Measurements from ENCODE around the gene MVB12B. TPM values are rescaled to one million over a fixed set of nuclear protein-coding genes. Genes with fewer than 3 reads are reported as not detected.
A peak's percentile ranks its signal among the peaks of the same experiment; 100 is the strongest.

MVB12B gene
- total RNA-seq, 4 donors from 2014 or later = 7.9 to 28.9 (median 14.4) TPM

DNA sequence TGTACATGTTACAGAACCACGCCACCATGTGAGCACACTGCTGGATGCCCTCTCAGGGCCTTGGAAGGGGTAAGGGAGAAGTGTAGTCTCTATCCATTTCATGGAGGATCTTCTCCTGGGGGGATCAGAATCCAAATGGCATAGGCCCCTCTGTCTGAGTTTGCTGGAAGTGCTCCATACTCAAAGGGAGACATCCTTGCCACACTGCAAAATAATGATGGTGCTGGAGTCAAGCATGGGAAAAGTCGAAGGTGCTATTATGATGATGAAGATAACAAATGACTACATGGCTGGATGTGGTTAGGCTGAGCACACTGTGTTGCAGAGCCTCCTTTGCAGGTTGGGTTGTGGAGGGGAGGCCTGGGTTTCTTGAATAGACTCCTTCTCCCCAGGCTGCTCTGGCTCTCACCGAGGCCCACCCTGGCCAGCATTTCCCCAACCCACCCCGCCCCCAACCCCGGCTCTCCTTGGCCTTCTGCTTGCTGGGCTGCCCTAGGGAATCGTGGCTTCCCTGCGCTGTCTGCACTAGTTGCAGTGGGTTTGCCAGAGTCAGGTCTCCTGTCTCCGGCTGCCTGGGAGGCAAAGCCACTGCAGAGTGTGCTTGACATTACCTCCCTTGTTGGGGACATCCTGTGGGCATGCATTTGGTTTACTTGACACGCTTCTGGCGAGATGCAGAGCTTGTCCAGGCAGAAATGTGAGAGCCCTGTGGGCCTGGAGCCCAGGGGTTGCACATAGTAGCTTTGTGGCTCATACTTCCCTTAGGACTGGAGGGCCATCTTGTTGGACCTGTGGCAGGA is 3.0 kb downstream of the MVB12B start:
- peak overlapping the region in 3 of 4 donors; percentile 27 to 79 (median 70) for H3K27ac ChIP-seq
- H3K9me3 ChIP-seq = no peaks in the 10 kb centered on the region
- TF ChIP-seq POLR2A (IDR thresholded peaks at IDR 0.05) = no peak
- no peak for TF ChIP-seq CTCF (IDR thresholded peaks at IDR 0.05)

GRCh38 chr9:126330536-126330935 is 3.9 kb downstream of the MVB12B start:
- Histone ChIP-seq H3K4me1 (peaks cover 0 to 23% (median 0%) of the 10 kb centered on the region in 4 donors), H3K27me3 (no peaks in the 10 kb centered on the region), H3K4me3 (no peak overlapping the region), H3K27ac (peak overlapping the region in 3 of 4 donors; percentile 31 to 79 (median 70)), H3K36me3 (no peaks in the 10 kb centered on the region), H3K9me3 (no peaks in the 10 kb centered on the region)
- no peak for TF ChIP-seq CTCF (IDR thresholded peaks at IDR 0.05)
- no peak for TF ChIP-seq POLR2A (IDR thresholded peaks at IDR 0.05)
- DNase-seq = no peak

More for the DNA sequence above, 3.0 kb downstream of the MVB12B start:
- H3K4me1 ChIP-seq = peaks cover 0 to 20% (median 0%) of the 10 kb centered on the region in 4 donors
- no peaks in the 10 kb centered on the region for H3K27me3 ChIP-seq
- no peaks in the 10 kb centered on the region for H3K36me3 ChIP-seq
- peak in 1 of 3 donors; percentile 76 for DNase-seq
- H3K4me3 ChIP-seq = peak overlapping the region in 1 of 4 donors; percentile 4

- no peaks in the 10 kb centered on the region for H3K36me3 ChIP-seq
- TF ChIP-seq POLR2A (IDR thresholded peaks at IDR 0.05) (no peak), CTCF (IDR thresholded peaks at IDR 0.05) (no peak)
- no peaks in the 10 kb centered on the region for H3K9me3 ChIP-seq
- H3K27ac ChIP-seq = no peak overlapping the region
- no peak overlapping the region for H3K4me3 ChIP-seq
- peaks cover 0 to 19% (median 0%) of the 10 kb centered on the region in 4 donors for H3K4me1 ChIP-seq
- DNase-seq = no peak
- H3K27me3 ChIP-seq = no peaks in the 10 kb centered on the region
Measured at GRCh38 chr9:126331964-126332748, 5.5 kb downstream of the MVB12B start.

DNA sequence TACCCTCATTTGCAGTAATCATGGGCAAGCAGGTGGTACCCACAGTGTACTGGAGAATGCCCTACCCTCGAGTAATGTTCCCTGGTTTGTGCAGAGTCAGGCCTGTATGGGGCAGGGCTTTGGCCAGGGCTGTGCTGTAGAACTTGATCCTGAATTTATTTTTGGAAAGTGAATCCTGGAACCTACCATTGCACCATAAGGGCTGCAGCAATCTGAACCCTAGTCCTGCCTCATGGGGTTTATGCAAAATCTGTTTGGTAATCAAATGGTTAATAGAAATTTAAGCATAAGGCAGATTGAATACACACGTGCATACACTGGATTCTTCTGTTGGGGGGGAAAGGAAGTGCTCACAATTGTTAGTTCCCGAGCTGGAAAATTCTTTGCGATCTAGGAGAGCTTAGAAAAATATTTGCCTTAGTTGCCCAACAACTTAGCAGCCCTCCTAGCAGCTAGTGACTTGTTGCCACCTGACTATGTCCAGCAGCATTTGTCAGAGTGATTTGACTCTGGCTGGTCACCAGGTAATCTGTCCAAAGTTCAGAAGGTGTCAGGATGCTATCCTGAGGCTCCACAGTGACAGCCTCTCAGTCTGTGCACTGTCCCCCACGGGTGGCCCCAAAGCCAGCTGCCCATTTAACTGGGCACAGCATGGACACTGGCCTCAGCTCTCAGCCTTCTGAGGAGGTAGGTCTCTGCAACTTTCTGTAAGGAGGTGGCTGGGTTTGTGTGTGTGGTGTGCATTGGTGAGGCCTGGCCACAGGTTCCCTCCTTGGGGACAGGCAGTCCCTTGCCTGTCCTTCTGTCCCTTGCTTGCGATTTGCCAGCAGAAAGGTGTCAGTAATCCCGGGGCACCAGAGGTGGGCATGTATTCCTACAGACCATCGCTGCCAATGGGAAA is 8.3 kb downstream of the MVB12B start:
- H3K36me3 ChIP-seq = no peaks in the 10 kb centered on the region
- peak in 1 of 3 donors; percentile 55 for DNase-seq
- TF ChIP-seq POLR2A (IDR thresholded peaks at IDR 0.05) = no peak
- TF ChIP-seq CTCF (IDR thresholded peaks at IDR 0.05) = no peak
- H3K9me3 ChIP-seq = no peaks in the 10 kb centered on the region
- H3K27ac ChIP-seq = peak overlapping the region in 2 of 4 donors; percentile 10 to 22
- H3K4me1 ChIP-seq = peaks cover 0 to 17% (median 0%) of the 10 kb centered on the region in 4 donors
- H3K4me3 ChIP-seq = peak overlapping the region in 1 of 4 donors; percentile 8
- H3K27me3 ChIP-seq = no peaks in the 10 kb centered on the region

All from Peyer's patch (tissue), 4 donors.